ENCODE results near the gene ITGAE. TPM values are rescaled to one million over a fixed set of nuclear protein-coding genes. Genes with fewer than 3 reads are reported as not detected.
"Not testable (repeated sequence)": the region's sequence is repeated elsewhere in the genome, so short reads cannot be mapped to it uniquely, and the experiment has no call there.

ITGAE gene
- total RNA-seq, 2 experiments from 2014 or later, result 38.0 to 38.8 TPM

DNA sequence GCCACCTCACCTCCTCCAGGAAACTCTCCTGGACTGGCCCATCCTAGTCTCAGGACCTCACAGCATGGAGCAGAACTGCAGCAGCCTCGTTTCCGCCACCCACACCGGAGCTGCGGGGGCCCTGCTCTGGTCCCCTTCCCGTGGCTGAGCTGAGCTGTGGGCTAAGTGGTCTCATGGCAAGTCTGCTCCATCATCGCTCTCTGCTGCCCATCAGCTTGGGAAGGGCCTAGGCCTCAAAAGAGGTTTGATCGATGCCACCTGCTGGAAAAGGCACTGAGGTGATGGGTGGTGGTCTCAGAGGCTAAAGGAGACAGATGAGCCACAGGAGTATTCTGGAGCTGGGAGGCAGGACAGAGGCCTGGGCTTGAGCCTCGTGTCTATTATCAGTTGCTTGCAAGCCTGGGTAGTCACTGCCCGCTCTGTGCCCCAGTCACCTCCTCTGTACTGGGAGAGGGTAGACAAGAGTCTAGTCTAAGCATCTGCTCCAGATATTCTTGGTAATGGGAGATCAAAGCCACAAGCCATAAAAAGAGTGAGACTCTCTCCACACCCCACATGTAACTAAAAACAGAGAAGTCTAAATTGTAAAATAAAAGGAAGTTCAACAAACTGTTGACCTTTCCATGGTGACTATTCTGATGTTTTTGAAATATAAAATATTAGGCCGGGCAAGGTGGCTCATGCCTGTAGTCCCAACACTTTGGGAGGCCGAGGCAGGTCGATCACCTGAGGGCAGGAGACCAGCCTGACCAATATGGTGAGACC lies 1.6 kb downstream of the ITGAE start:
- ChIA-PET POLR2A (no interaction called here), CTCF (interaction anchor here (0.6 kb wide), 2 partner anchors 35 to 1514 kb away, joined by 3 to 6 read pairs; no protein-coding TSS in a partner anchor)

DNA sequence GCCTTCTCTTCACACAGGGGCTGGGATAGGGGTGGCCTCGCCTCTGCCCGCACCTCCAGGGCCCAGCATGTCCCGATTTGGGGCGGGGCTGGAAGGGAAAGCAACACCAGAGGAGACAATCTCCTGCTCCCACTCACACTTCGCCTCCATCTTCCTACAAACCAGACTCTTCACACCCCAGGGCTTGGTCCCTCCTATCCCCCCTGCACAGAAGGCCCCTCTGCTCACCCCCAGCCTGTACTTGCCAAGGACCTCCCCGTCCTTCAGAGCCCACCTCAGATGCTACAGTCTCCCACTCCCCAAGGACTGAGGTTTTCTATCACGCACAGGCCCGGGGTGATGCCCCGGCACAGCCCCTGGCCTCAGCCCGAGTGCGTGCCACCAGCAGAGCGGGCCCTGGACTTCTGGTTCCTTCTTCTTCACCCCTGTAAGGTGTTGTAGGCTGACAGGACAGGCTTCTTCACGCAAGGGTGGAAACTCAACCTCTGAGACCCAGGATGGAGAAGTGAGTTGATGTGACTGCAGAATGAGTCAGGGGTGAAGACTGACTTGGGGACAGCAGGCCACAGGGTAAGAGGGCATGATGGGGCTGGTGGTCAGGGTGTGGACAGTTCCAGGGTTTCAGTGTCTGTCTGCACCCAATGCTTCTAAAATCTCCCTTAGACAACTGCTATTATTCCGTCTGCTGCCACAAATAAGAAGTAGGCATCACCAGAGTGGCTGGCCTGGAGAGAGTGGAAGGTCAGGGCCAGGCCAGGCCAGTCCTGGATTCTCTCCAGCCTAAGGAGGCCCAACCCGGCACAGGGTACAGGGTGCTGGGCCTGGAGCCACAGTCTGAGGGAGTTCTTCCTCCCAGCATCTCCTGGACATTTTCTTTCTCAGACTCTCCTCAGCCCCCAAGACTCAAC lies 2.5 kb downstream of the ITGAE start:
- ChIA-PET POLR2A (no interaction called here), CTCF (no interaction called here)

DNA sequence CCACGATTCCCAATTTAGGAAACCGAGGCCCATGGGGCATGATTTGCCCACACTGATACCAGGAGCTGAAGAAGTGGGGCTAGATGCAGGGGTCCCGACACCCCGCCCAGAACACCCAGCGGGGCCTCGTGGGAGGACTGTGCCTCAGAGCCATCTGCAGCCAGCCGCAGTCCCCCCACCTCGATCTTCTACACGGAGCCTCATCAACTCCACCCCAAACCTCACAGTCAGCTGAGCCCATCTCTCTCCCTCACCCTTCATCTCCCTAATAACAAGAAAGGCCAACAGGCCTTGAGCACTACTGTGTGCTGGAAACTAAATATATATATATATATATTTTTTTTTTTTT lies 4.2 kb downstream of the ITGAE start:
- CTCF ChIA-PET, result interaction anchor here (0.6 to 3.8 kb wide), 8 partner anchors 11 to 60 kb away, joined by 4 to 19 read pairs (median 6); no protein-coding TSS in a partner anchor

DNA sequence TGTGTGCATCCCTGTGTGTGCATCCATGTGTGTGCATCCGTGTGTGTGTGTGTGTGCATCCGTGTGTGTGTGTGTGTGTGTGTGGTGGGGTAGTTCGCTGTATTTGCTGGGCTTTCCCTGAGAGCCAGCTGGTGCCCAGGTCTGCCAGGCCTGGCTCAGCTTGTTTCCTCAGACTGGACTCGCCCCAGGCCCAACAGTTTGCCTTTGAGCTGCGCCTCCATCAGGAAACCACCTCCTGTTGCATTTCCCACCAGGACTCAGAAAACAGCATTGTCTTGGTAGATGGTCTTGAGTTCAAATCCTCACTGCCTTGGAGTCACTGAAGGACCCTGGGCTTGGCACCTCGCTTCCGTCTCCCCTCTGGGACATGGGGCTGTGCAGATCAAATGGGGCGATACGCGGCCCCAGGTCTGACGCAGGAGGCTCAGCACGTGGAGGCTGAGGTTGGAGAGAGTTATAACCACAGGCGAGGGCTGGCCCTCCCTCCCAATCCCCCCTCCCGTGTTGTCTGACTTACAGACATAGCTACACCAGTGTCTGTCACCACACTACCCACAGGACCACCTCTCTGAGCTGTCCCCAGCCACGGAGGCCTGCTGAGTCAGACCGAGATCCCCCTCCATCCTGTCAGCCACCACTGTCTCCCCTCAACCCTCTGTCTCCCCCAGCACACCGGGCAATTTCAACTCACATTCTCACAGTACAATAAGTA lies 4.7 kb downstream of the ITGAE start:
- CTCF ChIA-PET, result interaction anchor here (1.1 to 3.8 kb wide), 8 partner anchors 12 to 59 kb away, joined by 3 to 19 read pairs (median 6); no protein-coding TSS in a partner anchor
- POLR2A ChIA-PET, result interaction anchor here (0.6 to 2.9 kb wide), 8 partner anchors 26 to 1000 kb away, joined by 3 to 27 read pairs (median 4); partner anchors contain the start of genes P2RX5 and PSMB6

More for the DNA sequence above, 4.2 kb downstream of the ITGAE start:
- POLR2A ChIA-PET, result interaction anchor here (0.6 to 2.9 kb wide), 7 partner anchors 15 to 122 kb away, joined by 3 to 27 read pairs (median 4); no protein-coding TSS in a partner anchor

DNA sequence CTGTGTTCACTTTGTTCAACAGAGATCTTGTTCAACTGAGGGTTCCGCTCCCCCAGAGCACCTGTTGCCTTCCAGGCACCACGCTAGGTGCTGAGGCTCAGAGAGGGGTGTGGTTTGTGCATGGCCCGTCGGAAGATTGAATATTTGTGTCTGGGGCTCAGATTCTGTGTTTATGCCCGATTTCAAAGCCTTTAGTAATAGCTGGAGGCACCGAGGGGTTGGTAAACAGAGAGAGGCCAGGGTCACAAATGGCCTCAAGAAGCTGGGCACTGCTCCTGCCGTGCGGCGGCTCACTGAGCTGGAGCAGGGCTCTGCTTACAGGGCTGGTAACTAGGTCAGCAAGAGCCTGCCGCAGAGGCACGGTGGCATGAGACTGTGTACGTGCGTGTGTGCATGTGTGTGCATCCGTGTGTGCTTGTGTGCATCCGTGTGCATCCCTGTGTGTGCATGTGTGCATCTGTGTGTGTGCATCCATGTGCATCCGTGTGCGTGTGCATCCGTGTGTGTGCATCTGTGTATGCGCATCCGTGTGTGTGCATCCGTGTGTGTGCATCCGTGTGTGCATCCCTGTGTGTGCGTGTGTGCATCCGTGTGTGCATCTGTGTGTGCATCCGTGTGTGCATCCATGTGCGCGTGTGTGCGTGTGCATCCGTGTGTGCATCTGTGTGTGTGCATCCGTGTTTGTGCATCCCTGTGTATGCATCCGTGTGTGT lies 5.4 kb downstream of the ITGAE start:
- ChIA-PET CTCF (interaction anchor here (1.1 to 3.8 kb wide), 9 partner anchors 11 to 58 kb away, joined by 3 to 19 read pairs (median 5); no protein-coding TSS in a partner anchor), POLR2A (interaction anchor here (0.6 to 2.9 kb wide), 3 partner anchors 31 to 1001 kb away, joined by 4 to 27 read pairs (median 8); partner anchors contain the start of gene PSMB6)

DNA sequence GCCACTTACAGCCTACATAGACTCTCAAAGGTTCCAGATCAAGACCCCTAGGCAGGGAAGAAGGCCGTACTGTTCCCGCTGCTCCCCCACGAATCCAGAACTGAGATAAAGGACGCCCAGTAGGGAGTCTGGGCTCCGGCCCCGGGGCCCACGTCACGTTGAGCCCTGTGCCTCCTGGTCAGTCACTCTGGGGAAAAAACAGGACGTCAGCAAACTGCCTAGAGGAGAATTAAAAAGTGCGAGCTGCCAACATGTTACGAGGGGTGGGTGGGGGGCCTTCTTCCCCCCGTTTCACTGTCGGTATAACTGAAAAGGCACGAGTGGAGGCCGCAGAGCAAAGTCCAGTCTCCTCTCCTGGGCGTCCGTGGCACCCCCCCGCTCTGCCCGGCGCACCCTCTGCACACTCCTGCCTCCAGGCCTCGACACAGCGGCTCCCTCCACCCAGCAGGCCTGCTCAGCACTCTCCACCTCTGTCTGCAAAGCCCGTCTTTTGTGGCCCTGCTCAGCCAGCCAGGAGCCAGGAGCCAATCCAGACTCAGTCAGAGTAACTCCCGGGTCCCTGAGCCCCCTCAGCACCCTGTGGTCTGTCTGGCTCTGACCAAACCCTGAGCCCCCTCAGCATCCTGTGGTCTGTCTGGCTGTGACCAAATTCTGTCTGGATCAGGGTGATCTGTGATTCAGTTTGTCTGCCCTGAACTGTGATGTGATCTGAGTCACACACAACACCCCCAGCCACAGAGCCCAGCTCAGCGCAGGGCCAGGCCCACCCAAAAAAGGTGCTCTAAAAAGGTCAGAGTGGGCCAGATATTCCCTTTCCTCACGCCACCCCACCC lies 6.2 kb downstream of the ITGAE start:
- ChIA-PET CTCF (interaction anchor here (1.0 to 3.8 kb wide), 7 partner anchors 11 to 80 kb away, joined by 3 to 19 read pairs (median 4); no protein-coding TSS in a partner anchor), POLR2A (interaction anchor here (2.9 kb wide), 1 partner anchor 31 kb away, joined by 27 read pairs; no protein-coding TSS in a partner anchor)

DNA sequence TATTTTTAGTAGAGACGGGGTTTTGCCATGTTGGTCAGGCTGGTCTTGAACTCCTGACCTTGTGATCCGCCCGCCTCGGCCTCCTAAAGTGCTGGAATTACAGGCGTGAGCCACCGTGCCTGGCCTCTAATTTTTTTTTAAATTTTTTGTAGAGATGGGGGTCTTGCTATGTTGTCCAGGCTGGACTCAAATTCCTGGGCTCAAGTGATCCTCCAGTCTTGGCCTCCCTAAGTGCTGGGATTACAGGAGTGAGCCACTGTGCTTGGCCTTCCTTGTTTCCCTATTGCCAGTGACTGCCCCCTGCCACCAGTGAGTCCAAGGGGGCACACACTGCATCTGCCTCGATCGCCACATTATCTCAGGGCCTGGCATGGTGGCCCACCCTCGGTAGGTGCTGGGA lies 6.8 kb downstream of the ITGAE start:
- POLR2A ChIA-PET, result interaction anchor here (2.9 kb wide), 1 partner anchor 30 kb away, joined by 27 read pairs; no protein-coding TSS in a partner anchor
- CTCF ChIA-PET, result interaction anchor here (1.0 to 3.8 kb wide), 4 partner anchors 47 to 79 kb away, joined by 3 to 19 read pairs (median 4); no protein-coding TSS in a partner anchor

DNA sequence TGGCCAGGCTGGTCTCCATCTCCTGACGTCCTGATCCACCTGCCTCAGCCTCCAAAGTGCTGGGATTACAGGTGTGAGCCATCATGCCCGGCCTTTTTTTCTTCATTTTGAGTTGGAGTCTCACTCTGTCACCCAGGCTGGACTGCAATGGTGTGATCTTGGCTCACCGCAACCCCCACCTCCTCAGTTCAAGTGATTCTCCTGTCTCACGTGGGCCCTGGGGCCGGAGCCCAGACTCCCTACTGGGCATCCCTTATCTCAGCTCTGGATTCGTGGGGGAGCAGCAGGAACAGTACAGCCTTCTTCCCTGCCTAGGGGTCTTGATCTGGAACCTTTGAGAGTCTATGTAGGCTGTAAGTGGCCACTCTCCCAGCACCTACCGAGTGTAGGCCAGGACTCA lies 7.7 kb downstream of the ITGAE start:
- CTCF ChIA-PET, result interaction anchor here (1.0 to 1.7 kb wide), 3 partner anchors 34 to 78 kb away, joined by 3 to 5 read pairs (median 3); no protein-coding TSS in a partner anchor
- POLR2A ChIA-PET, result not testable (repeated sequence)

DNA sequence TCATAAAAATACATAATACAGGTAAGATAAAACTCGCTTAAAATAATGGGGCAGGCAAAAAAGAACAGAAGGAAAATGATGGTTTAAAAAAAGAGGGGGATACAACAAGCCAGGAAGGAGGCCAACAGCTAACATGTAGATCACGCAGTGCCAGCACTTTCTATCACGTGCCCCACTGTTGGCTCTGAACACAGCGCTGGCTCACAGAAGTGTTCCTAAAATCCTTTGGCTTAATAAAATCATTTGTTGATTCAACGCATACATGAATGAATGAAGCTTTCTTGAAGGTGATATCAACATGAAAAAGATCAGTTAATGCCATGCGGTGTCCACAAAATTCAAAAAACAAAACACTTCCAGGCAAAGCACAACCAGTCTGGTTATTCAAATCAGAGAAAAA lies 8.5 kb downstream of the ITGAE start:
- POLR2A ChIA-PET, result no interaction called here
- CTCF ChIA-PET, result interaction anchor here (1.0 to 1.7 kb wide), 3 partner anchors 35 to 110 kb away, joined by 3 to 5 read pairs (median 3); no protein-coding TSS in a partner anchor

DNA sequence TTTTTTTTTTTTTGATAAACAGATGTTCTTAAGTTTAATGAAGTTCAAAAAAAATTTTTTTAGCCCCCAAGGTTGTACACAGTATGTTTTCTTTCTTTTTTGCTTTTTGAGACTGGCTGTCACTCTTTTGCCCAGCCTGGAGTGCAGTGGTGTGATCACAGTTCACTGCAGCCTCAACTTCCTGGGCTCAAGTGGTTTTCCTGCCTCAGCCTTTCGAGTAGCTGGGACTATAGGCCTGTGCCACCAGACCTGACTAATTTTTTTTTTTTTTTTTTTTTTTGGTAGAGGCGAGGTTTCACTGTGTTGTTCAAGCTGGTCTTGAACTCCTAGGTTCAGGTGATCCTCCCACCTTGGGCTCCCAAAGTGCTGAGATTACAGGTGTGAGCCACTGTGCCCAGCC lies 12.8 kb downstream of the ITGAE start:
- CTCF ChIA-PET, result interaction anchor here (0.6 kb wide), 1 partner anchor 27 kb away, joined by 4 read pairs; no protein-coding TSS in a partner anchor
- POLR2A ChIA-PET, result interaction anchor here (0.7 kb wide), 1 partner anchor 13 kb away, joined by 4 read pairs; no protein-coding TSS in a partner anchor

DNA sequence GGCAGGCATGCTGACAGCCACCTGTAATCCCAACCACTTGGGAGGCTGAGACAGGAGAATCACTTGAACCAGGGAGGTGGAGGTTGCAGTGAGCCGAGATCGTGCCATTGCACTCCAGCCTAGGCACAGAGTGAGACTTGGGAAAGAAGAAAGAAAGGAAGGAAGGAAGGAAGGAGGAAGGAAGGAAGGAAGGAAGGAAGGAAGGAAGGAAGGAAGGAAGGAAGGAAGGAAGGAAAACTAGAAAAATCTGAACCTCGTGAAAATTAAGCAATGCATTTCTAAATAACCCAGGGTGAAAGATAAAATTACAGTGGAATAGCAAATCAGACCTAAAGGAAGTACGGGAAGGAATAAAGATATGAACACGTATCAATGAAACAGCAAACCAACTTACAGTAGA lies 15.7 kb downstream of the ITGAE start:
- CTCF ChIA-PET, result interaction anchor here (0.6 kb wide), 1 partner anchor 48 kb away, joined by 4 read pairs; no protein-coding TSS in a partner anchor

DNA sequence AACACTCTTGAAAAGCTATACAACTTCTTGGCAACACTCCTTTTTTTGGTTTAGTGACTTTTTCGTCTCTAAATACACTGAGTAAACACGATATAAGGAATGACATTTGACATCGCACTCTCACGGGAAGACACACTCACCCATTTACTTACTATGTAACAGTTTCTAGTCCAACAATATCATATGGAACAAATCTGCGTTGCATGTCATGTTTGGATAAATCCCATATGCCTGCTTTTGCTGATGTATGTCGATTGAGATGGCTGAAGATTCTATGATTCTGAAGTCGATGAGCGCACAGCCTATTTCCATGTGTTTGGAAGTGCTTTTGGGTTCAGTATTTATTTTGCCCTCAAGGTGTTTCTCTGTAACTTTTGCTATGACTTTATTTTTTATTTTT lies 18.2 kb downstream of the ITGAE start:
- CTCF ChIA-PET, result interaction anchor here (1.1 to 1.3 kb wide), 2 partner anchors 23 to 45 kb away, joined by 3 read pairs; no protein-coding TSS in a partner anchor
- POLR2A ChIA-PET, result no interaction called here

More for the DNA sequence above, 15.7 kb downstream of the ITGAE start:
- POLR2A ChIA-PET, result not testable (repeated sequence)

DNA sequence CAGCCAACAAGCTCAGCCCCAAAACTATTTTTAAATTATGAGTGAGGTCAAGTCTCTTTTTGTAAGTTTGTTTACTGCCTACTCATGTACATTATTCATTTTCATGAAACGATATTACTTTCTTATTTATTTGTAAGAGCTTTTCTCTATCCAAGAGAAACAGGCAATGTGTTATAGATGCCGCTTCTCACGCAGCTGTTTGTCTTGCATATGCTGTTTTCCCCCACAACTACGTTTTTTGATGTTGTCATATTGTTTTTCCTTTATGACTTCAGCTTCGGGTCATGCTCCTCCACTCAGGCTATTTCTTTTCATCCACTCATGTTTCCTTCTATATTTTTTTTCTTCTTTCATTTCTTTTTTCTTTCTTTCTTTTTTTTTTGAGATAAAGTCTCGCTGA lies 20.0 kb downstream of the ITGAE start:
- ChIA-PET POLR2A (no interaction called here), CTCF (interaction anchor here (0.6 to 1.0 kb wide), 3 partner anchors 21 to 43 kb away, joined by 3 read pairs; no protein-coding TSS in a partner anchor)

DNA sequence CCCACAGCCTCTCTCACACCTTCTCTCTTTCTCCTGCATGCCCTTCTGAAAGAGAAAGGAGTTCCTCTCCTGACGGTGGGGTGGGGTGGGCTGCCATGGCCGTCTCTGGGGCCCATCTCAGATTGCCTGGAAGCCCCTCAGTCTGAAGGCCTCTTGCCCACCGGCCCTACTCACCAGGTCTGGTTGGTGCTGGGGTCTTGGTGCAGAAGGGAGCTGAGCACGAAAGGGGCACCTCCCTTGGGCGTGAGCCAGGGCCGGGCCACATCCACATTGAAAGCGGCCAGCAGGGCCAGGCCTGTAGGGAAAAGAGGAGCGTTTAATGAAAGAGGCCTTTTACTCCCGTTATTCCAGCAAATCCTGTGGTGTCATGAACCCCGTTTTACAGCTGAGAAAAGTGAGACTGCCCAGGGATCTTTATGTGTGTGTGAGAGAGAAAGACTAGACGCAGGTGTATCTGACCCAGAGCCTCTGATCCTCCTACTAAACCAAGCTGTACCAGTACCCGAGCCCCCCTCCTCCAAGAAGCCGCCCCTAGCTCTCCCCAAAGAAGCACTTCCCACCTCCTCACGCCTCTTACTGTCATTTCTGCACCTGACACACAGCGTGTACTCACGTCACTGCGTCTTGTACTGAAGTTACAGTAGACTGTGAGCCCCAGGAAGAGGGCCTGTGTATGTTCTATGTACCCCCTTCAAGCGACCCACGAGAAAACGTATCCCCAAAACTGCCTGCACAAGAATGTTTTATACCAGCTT lies 23.4 kb downstream of the ITGAE start:
- CTCF ChIA-PET, result no interaction called here
- POLR2A ChIA-PET, result no interaction called here

DNA sequence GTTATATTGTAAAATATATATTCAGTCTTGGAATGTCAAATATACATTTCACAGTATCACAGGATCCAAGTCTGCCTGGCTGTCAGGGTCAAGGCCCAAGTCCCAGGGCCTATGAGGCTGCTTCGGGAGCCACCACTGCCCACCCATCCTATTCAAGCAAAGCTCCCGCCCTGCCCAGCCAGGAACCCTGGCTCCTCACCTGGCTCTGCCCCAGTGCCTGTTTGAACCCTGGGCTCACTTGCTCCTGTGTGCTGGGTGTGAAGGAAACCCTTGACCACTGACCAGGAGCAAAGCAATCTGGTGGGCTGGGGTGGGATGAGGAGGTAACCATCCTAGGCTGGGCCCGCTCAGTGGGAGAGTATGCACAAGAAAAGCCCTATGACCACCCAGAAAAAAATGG lies 27.0 kb downstream of the ITGAE start:
- ChIA-PET CTCF (no interaction called here), POLR2A (no interaction called here)

DNA sequence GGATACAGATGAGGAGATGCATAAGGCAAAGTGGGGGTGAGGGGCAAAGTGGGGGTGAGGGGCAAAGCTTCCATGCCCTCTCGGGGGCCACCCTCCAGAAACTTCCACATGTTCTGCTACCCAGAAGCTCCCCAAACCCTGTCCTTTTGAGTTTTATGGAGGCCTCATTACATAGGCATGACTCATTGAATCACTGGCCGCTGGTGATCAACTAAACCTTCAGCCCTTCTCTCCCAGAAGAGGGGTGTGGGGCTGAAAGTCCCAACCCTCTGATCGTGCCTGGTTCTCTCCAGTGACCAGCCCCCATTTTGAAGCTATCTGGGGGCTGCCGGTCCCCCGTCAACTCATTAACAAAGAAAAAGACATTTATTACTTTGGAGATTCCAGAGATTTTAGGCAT lies 27.5 kb downstream of the ITGAE start:
- CTCF ChIA-PET, result interaction anchor here (2.7 kb wide), 1 partner anchor 35 kb away, joined by 14 read pairs; no protein-coding TSS in a partner anchor
- POLR2A ChIA-PET, result no interaction called here

Data from activated CD8-positive, alpha-beta memory T cell treated with anti-CD3 and anti-CD28 coated beads for 36 hours (primary cell).